Lower leg skin (tissue), 4 donors: ENCODE measurements around the gene GPR139. TPM values are rescaled to one million over a fixed set of nuclear protein-coding genes. Genes with fewer than 3 reads are reported as not detected.

Source experiments
- DNase-seq, 2 donors: peaks; one replicate each; pipeline ENCODE4 v3.0.0-alpha.2; 2019; ENCODE audit warnings: low spot score in 2 of 2
- H3K4me3 ChIP-seq: fragments of 200-600 bp; sonication (generic); 2 replicates; pipeline ENCODE4 v1.5.1; 2017; ENCODE audit warnings: mild to moderate bottlenecking, low read depth; ENCODE audit not compliant: poor library complexity, severe bottlenecking
- CTCF ChIP-seq, 3 donors: fragments of 450-650 bp; IDR thresholded peaks; one replicate each; pipeline ENCODE4 v1.5.1; 2016; ENCODE audit warnings: antibody characterized with exemption in 3 of 3, mild to moderate bottlenecking in 3 of 3, moderate library complexity in 2 of 3
- POLR2A ChIP-seq, 2 donors: fragments of 450-650 bp; IDR thresholded peaks; one replicate each; pipeline ENCODE4 v1.6.1; 2016 to 2017; ENCODE audit warnings: antibody characterized with exemption in 2 of 2, mild to moderate bottlenecking in 1 of 2, moderate library complexity in 1 of 2
- WGBS, 2 donors: methylation state at CpG; one replicate each; pipeline ENCODE4 v1.1.5; 2018; 5-methylcytosine and 5-hydroxymethylcytosine counted together
- intact Hi-C: fragments of 100-400 bp; cut with DNase I; formaldehyde crosslinking; loops from one replicate; pipeline ENCODE4 v1.15.0; 2023; ENCODE audit warnings: low total_unique reads
- total RNA-seq, 4 donors: library from RNA; depleted of rRNA; stranded (reverse); fragments of >200 nt; gene quantifications; one replicate each; pipeline ENCODE4 v1.1.0, GENCODE V29; 2016

The GPR139 gene
- total RNA-seq, 4 donors from 2014 or later: not detected

GRCh38 chr16:20041924-20042596 is 31.6 kb downstream of the GPR139 start:
- no peak for DNase-seq
- no peak overlapping the region for H3K4me3 ChIP-seq
- 83 to 86% methylated on average over 4 of the region's 4 CpGs for WGBS, 2 donors
- TF ChIP-seq POLR2A (IDR thresholded peaks at IDR 0.05) (no peak), CTCF (IDR thresholded peaks at IDR 0.05) (no peak)
- intact Hi-C loops: no loop called here

GRCh38 chr16:20040011-20040410 is 33.7 kb downstream of the GPR139 start:
- intact Hi-C loops: no loop called here
- TF ChIP-seq POLR2A (IDR thresholded peaks at IDR 0.05): no peak
- TF ChIP-seq CTCF (IDR thresholded peaks at IDR 0.05): no peak
- 66 to 92% methylated on average over 4 of the region's 4 CpGs for WGBS, 2 donors
- no peak overlapping the region for H3K4me3 ChIP-seq
- DNase-seq: no peak

- TF ChIP-seq POLR2A (IDR thresholded peaks at IDR 0.05): no peak
- TF ChIP-seq CTCF (IDR thresholded peaks at IDR 0.05): no peak
- no peak overlapping the region for H3K4me3 ChIP-seq
- intact Hi-C loops: no loop called here
- 69 to 81% methylated on average over 3 of the region's 3 CpGs for WGBS, 2 donors
- DNase-seq: no peak
Observed at GRCh38 chr16:20029611-20030010, 44.1 kb downstream of the GPR139 start.

- WGBS, 2 donors: 36 to 75% methylated on average over 2 of the region's 2 CpGs
- intact Hi-C loops: no loop called here
- no peak for DNase-seq
- H3K4me3 ChIP-seq: no peak overlapping the region
- no peak for TF ChIP-seq POLR2A (IDR thresholded peaks at IDR 0.05)
Observed at GRCh38 chr16:20026361-20027072, 47.2 kb downstream of the GPR139 start.

- no peak for DNase-seq
- WGBS, 2 donors: 10 to 19% methylated on average over 1 of the region's 1 CpG
- intact Hi-C loops: no loop called here
- no peak overlapping the region for H3K4me3 ChIP-seq
- TF ChIP-seq CTCF (IDR thresholded peaks at IDR 0.05) (no peak), POLR2A (IDR thresholded peaks at IDR 0.05) (no peak)
Observed at GRCh38 chr16:20023190-20023589, 50.5 kb downstream of the GPR139 start.

- no peak overlapping the region for H3K4me3 ChIP-seq
- intact Hi-C loops: no loop called here
- 85 to 87% methylated on average over 2 of the region's 2 CpGs for WGBS, 2 donors
- DNase-seq: no peak
- TF ChIP-seq POLR2A (IDR thresholded peaks at IDR 0.05): no peak
- no peak for TF ChIP-seq CTCF (IDR thresholded peaks at IDR 0.05)
Observed at GRCh38 chr16:20020976-20021375, 52.7 kb downstream of the GPR139 start.
